Neural cell (in vitro differentiated cells): ENCODE data around the gene SMG1. TPM values are rescaled to one million over a fixed set of nuclear protein-coding genes. Genes with fewer than 3 reads are reported as not detected.
"Not testable (repeated sequence)": the region's sequence is repeated elsewhere in the genome, so short reads cannot be mapped to it uniquely, and the experiment has no call there.

Experiments used
- H2AFZ ChIP-seq: fragments of 200-600, 300-800 bp; sonication (generic), shearing (Covaris generic); 2 replicates; pipeline ENCODE4 v1.6.0; 2014; ENCODE audit warnings: low read depth, mild to moderate bottlenecking, antibody characterized with exemption, low read length, moderate library complexity
- H3F3A ChIP-seq: fragments of 200-600 bp; shearing (Covaris generic); 2 replicates; pipeline ENCODE4 v1.6.1; 2016; ENCODE audit warnings: mild to moderate bottlenecking, moderate library complexity, mixed read lengths, antibody characterized with exemption, low read length; ENCODE audit not compliant: insufficient read depth, poor library complexity, severe bottlenecking
- H3K27ac ChIP-seq: fragments of 200-600, 300-800 bp; sonication (generic), shearing (Covaris generic); 2 replicates; pipeline ENCODE4 v1.5.1; 2014; ENCODE audit warnings: mild to moderate bottlenecking, low read length, moderate library complexity
- H3K27me3 ChIP-seq: fragments of 300-800, 200-600 bp; sonication (generic), shearing (Covaris generic); 2 replicates; pipeline ENCODE4 v1.6.0; 2014; ENCODE audit warnings: mild to moderate bottlenecking, low read depth, low read length, moderate library complexity; ENCODE audit not compliant: insufficient read depth
- H3K36me3 ChIP-seq: fragments of 300-800, 200-600 bp; sonication (generic), shearing (Covaris generic); 2 replicates; pipeline ENCODE4 v1.5.1; 2014; ENCODE audit warnings: mild to moderate bottlenecking, antibody characterized with exemption, low read length, moderate library complexity; ENCODE audit not compliant: insufficient read depth
- H3K4me2 ChIP-seq: fragments of 300-800, 200-600 bp; sonication (generic), shearing (Covaris generic); 2 replicates; pipeline ENCODE4 v1.6.0; 2014; ENCODE audit warnings: mild to moderate bottlenecking, low read length
- H3K4me3 ChIP-seq: fragments of 300-800, 200-600 bp; sonication (generic), shearing (Covaris generic); 2 replicates; pipeline ENCODE4 v1.5.1; 2014; ENCODE audit warnings: mild to moderate bottlenecking, low read length, moderate library complexity
- H3K79me2 ChIP-seq: fragments of 200-600 bp; shearing (Covaris generic); replicated peaks from 2 replicates; pipeline ENCODE4 v1.6.0; 2014; ENCODE audit warnings: mild to moderate bottlenecking, low read length, moderate library complexity; ENCODE audit not compliant: insufficient read depth
- H3K9ac ChIP-seq: fragments of 300-800, 200-600 bp; sonication (generic), shearing (Covaris generic); 2 replicates; pipeline ENCODE4 v1.6.1; 2016; ENCODE audit warnings: mild to moderate bottlenecking, low read length, mixed read lengths
- H3K9me2 ChIP-seq: fragments of 200-600 bp; shearing (Covaris generic); 2 replicates; pipeline ENCODE4 v1.6.1; 2016; ENCODE audit warnings: mild to moderate bottlenecking, low read length, mixed read lengths; ENCODE audit not compliant: insufficient read depth
- H3K9me3 ChIP-seq: fragments of 200-600, 300-800 bp; sonication (generic), shearing (Covaris generic); 2 replicates; pipeline ENCODE4 v1.6.1; 2016; ENCODE audit warnings: mild to moderate bottlenecking, mixed run types, low read length, moderate library complexity, mixed read lengths
- H4K20me1 ChIP-seq: fragments of 200-600 bp; shearing (Covaris generic); 2 replicates; pipeline ENCODE4 v1.6.1; 2016; ENCODE audit warnings: mild to moderate bottlenecking, mixed run types; ENCODE audit not compliant: insufficient read depth
- MXI1 ChIP-seq: fragments of 450-650 bp; conservative IDR thresholded peaks from 2 replicates; pipeline ENCODE4 v1.6.1; 2014; ENCODE audit warnings: antibody characterized with exemption, mild to moderate bottlenecking; ENCODE audit not compliant: poor library complexity, severe bottlenecking
- RAD21 ChIP-seq: fragments of 450-650 bp; conservative IDR thresholded peaks from 2 replicates; pipeline ENCODE4 v1.6.1; 2014; ENCODE audit warnings: antibody characterized with exemption, mild to moderate bottlenecking, moderate library complexity
- REST ChIP-seq: IDR thresholded peaks from 2 replicates; pipeline ENCODE4 v1.6.1; 2012; ENCODE audit warnings: borderline replicate concordance
- polyA plus RNA-seq: library from polyadenylated mRNA; depleted of rRNA; stranded (reverse); fragments of >200 nt; gene quantifications from 2 replicates; pipeline ENCODE4 v1.2.3, GENCODE V29; 2014

Gene SMG1
- polyA plus RNA-seq, 1 donor from 2014 or later: 26.3 TPM

GRCh38 chr16:18955874-18956580, 29.8 kb upstream of the SMG1 start:
- H3K9me3 ChIP-seq, H3K4me3 ChIP-seq, H3K36me3 ChIP-seq, H3K27ac ChIP-seq, H2AFZ ChIP-seq, H4K20me1 ChIP-seq, H3K9me2 ChIP-seq, H3K4me2 ChIP-seq, H3F3A ChIP-seq, H3K27me3 ChIP-seq, H3K9ac ChIP-seq, H3K79me2 ChIP-seq: not testable (repeated sequence)

- H3K79me2 ChIP-seq: no peaks in the 10 kb centered on the region
- H3K4me2 ChIP-seq: no peak overlapping the region
- no peaks in the 10 kb centered on the region for H3K9me3 ChIP-seq
- no peaks in the 10 kb centered on the region for H3K27me3 ChIP-seq
- no peak overlapping the region for H2AFZ ChIP-seq
- no peak overlapping the region for H3K9ac ChIP-seq
- no peaks in the 10 kb centered on the region for H3K36me3 ChIP-seq
- H3K27ac ChIP-seq: no peak overlapping the region
- TF ChIP-seq MXI1 (no peak), REST (no peak)
- no peaks in the 10 kb centered on the region for H4K20me1 ChIP-seq
- H3K4me3 ChIP-seq: no peak overlapping the region
- H3F3A ChIP-seq: no peaks in the 10 kb centered on the region
- H3K9me2 ChIP-seq: no peaks in the 10 kb centered on the region
Observed at GRCh38 chr16:18953547-18953946, 27.3 kb upstream of the SMG1 start.

GRCh38 chr16:18950469-18951185, 24.4 kb upstream of the SMG1 start:
- H3K4me2 ChIP-seq: no peak overlapping the region
- H3K36me3 ChIP-seq: no peaks in the 10 kb centered on the region
- H3K9me2 ChIP-seq: no peaks in the 10 kb centered on the region
- H4K20me1 ChIP-seq: no peaks in the 10 kb centered on the region
- H3K9me3 ChIP-seq: no peaks in the 10 kb centered on the region
- no peak overlapping the region for H3K27ac ChIP-seq
- no peak overlapping the region for H2AFZ ChIP-seq
- H3K4me3 ChIP-seq: no peak overlapping the region
- H3K27me3 ChIP-seq: no peaks in the 10 kb centered on the region
- no peaks in the 10 kb centered on the region for H3K79me2 ChIP-seq
- no peaks in the 10 kb centered on the region for H3F3A ChIP-seq
- no peak overlapping the region for H3K9ac ChIP-seq
- TF ChIP-seq RAD21: no peak
- TF ChIP-seq REST: no peak
